DLD1 (cell line): ENCODE measurements around the gene NAA38.

Source experiments
- in situ Hi-C: cut with HindIII; loops from 2 replicates; pipeline ENCODE4 v1.10.0; 2017; ENCODE audit warnings: low sequenced_read_pairs

The NAA38 gene

GRCh38 chr17:7856811-7857712 lies at the start of gene NAA38:
TSS of gene NAA38 (minus strand) at chr17:7857559. CDS start at chr17:7857463, 96 bp downstream.
- in situ Hi-C loops = no loop called here

- in situ Hi-C loops = no loop called here
Observed at GRCh38 chr17:7903154-7904103, 46.1 kb upstream of the NAA38 start.

GRCh38 chr17:7897773-7898172 lies 40.4 kb upstream of the NAA38 start:
- in situ Hi-C loops = no loop called here

- in situ Hi-C loops = no loop called here
Observed at GRCh38 chr17:7897090-7897489, 39.7 kb upstream of the NAA38 start.

- in situ Hi-C loops = no loop called here
Observed at GRCh38 chr17:7894866-7895265, 37.5 kb upstream of the NAA38 start.

GRCh38 chr17:7894226-7894625 lies 36.9 kb upstream of the NAA38 start:
- in situ Hi-C loops = no loop called here

GRCh38 chr17:7893187-7893880 lies 36.0 kb upstream of the NAA38 start:
- in situ Hi-C loops = no loop called here

GRCh38 chr17:7889166-7889955 lies 32.0 kb upstream of the NAA38 start:
- in situ Hi-C loops = no loop called here

GRCh38 chr17:7888184-7888920 lies 31.0 kb upstream of the NAA38 start, which contains the start of gene CHD3:
TSS of gene CHD3 (plus strand) at chr17:7888789. CDS start at chr17:7889001, 212 bp downstream.
- in situ Hi-C loops = no loop called here

GRCh38 chr17:7887482-7888183 lies 30.3 kb upstream of the NAA38 start:
- in situ Hi-C loops = no loop called here

- in situ Hi-C loops = no loop called here
Observed at GRCh38 chr17:7887038-7887481, 29.7 kb upstream of the NAA38 start.

- in situ Hi-C loops = no loop called here
Observed at GRCh38 chr17:7886227-7887037, 29.1 kb upstream of the NAA38 start.

- in situ Hi-C loops = no loop called here
Observed at GRCh38 chr17:7885367-7886226, 28.2 kb upstream of the NAA38 start.

GRCh38 chr17:7884581-7885366 lies 27.4 kb upstream of the NAA38 start:
- in situ Hi-C loops = no loop called here

- in situ Hi-C loops = no loop called here
Observed at GRCh38 chr17:7883781-7884386, 26.5 kb upstream of the NAA38 start.

- in situ Hi-C loops = no loop called here
Observed at GRCh38 chr17:7882629-7883028, 25.3 kb upstream of the NAA38 start.
